KMS-11 (cell line): Measurements from ENCODE around the gene MLN.

ENCODE experiments used
- H2AFZ ChIP-seq: fragments of 200-600 bp; sonication (generic); 2 replicates; pipeline ENCODE4 v1.6.1; 2016; ENCODE audit warnings: antibody characterized with exemption, mixed run types, low read depth
- H3K27ac ChIP-seq: fragments of 200-600 bp; sonication (generic); 2 replicates; pipeline ENCODE4 v1.6.1; 2016; ENCODE audit warnings: mild to moderate bottlenecking, mixed run types
- H3K27me3 ChIP-seq: fragments of 200-600 bp; sonication (generic); 2 replicates; pipeline ENCODE4 v1.6.1; 2017; ENCODE audit warnings: mild to moderate bottlenecking, low read depth, mixed run types, moderate library complexity; ENCODE audit not compliant: insufficient read depth
- H3K36me3 ChIP-seq: fragments of 200-600 bp; sonication (generic); 2 replicates; pipeline ENCODE4 v1.6.1; 2017; ENCODE audit warnings: mild to moderate bottlenecking, mixed run types; ENCODE audit not compliant: insufficient read depth
- H3K4me1 ChIP-seq: fragments of 200-600 bp; sonication (generic); 2 replicates; pipeline ENCODE4 v1.6.1; 2016; ENCODE audit warnings: mild to moderate bottlenecking, low read depth, mixed run types; ENCODE audit not compliant: poor library complexity, severe bottlenecking
- H3K4me2 ChIP-seq: fragments of 200-600 bp; sonication (generic); 2 replicates; pipeline ENCODE4 v1.7.0; 2016; ENCODE audit warnings: mild to moderate bottlenecking, mixed run types
- H3K4me3 ChIP-seq: fragments of 200-600 bp; sonication (generic); IDR thresholded peaks from 2 replicates; pipeline ENCODE4 v1.6.1; 2017; ENCODE audit warnings: low read depth, low read length, mixed read lengths; ENCODE audit not compliant: insufficient read depth
- H3K79me2 ChIP-seq: fragments of 200-600 bp; sonication (generic); 2 replicates; pipeline ENCODE4 v1.6.1; 2016; ENCODE audit warnings: low read depth, mixed run types; ENCODE audit not compliant: insufficient read depth
- H3K9ac ChIP-seq: fragments of 200-600 bp; sonication (generic); 2 replicates; pipeline ENCODE4 v1.6.1; 2016; ENCODE audit warnings: mild to moderate bottlenecking, mixed run types
- H4K20me1 ChIP-seq: fragments of 200-600 bp; sonication (generic); 2 replicates; pipeline ENCODE4 v1.6.1; 2016; ENCODE audit warnings: mild to moderate bottlenecking, mixed run types; ENCODE audit not compliant: insufficient read depth
- CTCF ChIP-seq: fragments of 200-600 bp; sonication (generic); conservative IDR thresholded peaks from 2 replicates; pipeline ENCODE4 v1.6.1; 2017; ENCODE audit warnings: low read depth, mild to moderate bottlenecking, antibody characterized with exemption, low read length, moderate library complexity, mixed read lengths

Gene MLN

DNA sequence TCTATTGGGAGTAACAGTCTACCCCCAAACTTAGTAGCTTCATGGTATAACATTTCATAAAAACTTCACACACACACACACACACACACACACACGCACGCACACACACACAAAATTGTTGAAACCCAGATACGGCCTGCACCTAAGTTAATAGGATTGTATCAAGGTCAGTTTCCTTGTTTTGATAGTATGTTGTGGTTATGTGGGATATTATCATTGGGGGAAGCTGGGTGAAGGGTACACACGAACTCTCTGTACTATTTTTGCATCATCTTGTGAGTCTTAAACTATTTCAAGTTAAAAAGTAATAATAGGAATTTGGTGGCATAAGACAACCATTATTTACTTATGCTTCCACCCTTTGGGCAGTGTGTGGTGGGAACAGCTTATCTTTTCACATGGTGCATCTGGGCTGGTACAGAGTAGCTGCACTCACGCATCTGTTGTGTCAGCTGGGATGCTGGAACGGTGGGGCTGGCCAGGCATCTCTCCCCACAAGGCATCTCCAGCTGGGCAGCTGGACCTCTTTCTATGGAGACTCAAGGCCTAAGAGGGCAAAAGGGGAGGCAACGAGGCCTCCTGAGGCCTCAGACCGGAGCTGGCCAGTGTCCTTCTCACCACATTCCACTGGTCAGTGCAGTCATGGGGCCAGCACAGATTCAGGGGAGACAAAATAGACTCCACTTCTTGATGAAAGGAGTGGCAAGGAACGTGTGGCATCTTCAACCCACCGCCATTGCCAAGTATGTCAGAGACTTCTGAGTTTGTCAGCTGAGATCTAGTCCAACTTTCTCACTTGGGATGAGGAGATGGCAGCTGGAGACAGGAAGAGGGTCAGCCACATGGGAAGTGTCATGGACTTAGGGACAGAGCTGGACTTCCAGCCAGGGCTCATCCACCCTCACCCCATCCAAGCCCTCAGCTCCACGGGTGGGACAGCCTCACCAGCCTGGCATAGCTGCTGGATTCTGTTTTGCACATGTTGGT lies 36.6 kb downstream of the MLN start:
- H3K27me3 ChIP-seq = peaks cover 28% of the 10 kb centered on the region; the same call in 1 of the 2 replicates
- H3K4me2 ChIP-seq = no peak overlapping the region
- no peak for TF ChIP-seq CTCF
- H3K36me3 ChIP-seq = no peaks in the 10 kb centered on the region
- H3K9ac ChIP-seq = no peak overlapping the region
- peaks cover 4% of the 10 kb centered on the region for H3K4me1 ChIP-seq
- no peaks in the 10 kb centered on the region for H4K20me1 ChIP-seq
- no peak overlapping the region for H3K27ac ChIP-seq
- no peak overlapping the region for H2AFZ ChIP-seq
- H3K79me2 ChIP-seq = no peaks in the 10 kb centered on the region
- no peak overlapping the region for H3K4me3 ChIP-seq

DNA sequence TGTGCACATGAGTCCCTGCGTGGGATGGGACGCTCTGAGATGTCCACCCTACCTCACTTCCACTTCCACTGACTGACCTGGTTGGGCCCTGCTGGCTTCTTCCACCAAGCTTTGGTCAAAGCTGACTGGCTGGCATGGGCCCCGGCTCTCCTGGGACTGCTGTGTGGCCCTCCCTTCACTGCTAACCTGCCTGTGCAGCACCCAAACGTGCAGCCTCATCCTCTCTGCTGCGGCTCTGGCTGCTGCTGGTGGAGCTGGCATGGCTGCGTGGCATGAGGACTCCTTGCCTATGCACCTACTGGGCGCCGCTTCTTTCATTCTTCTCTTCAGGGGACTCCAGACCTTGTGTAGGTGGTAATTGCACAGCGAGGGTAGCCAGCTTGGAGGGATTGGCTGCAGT lies 38.4 kb downstream of the MLN start:
- H3K4me3 ChIP-seq = no peak overlapping the region
- no peaks in the 10 kb centered on the region for H3K79me2 ChIP-seq
- no peak overlapping the region for H3K27ac ChIP-seq
- no peak overlapping the region for H3K9ac ChIP-seq
- H3K4me1 ChIP-seq = peaks cover 4% of the 10 kb centered on the region
- H2AFZ ChIP-seq = no peak overlapping the region
- H3K36me3 ChIP-seq = no peaks in the 10 kb centered on the region
- no peak overlapping the region for H3K4me2 ChIP-seq
- peaks cover 30% of the 10 kb centered on the region; the same call in 1 of the 2 replicates for H3K27me3 ChIP-seq
- no peaks in the 10 kb centered on the region for H4K20me1 ChIP-seq
- TF ChIP-seq CTCF = no peak

- peaks cover 4% of the 10 kb centered on the region for H3K4me1 ChIP-seq
- H3K27me3 ChIP-seq = peaks cover 35% of the 10 kb centered on the region; the same call in 1 of the 2 replicates
- no peaks in the 10 kb centered on the region for H3K79me2 ChIP-seq
- no peaks in the 10 kb centered on the region for H3K36me3 ChIP-seq
- TF ChIP-seq CTCF = no peak
- no peaks in the 10 kb centered on the region for H4K20me1 ChIP-seq
- no peak overlapping the region for H3K27ac ChIP-seq
- no peak overlapping the region for H3K4me2 ChIP-seq
- H3K4me3 ChIP-seq = no peak overlapping the region
- no peak overlapping the region for H2AFZ ChIP-seq
- H3K9ac ChIP-seq = no peak overlapping the region
Observed at GRCh38 chr6:33764036-33764435, 39.8 kb downstream of the MLN start.

DNA sequence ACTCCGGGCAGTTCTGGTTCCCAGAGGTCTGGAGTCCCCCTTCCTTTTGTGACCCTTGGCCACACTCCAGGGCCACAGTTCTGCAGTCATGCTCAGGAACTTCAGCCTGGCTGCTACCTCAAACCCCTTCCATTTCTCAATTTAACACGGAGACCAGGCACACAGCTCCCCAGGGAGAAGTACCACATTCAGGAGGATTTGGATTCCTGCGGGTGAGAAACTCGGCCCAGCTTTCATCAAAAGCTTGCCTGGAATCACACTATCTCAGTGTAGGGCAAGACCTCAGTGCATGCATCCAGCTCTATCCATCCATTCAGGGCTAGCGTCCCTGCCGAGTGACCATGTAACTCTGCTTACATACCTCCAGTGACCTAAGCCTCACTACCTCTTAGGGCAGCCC lies 40.3 kb downstream of the MLN start:
- H3K27ac ChIP-seq = no peak overlapping the region
- no peak overlapping the region for H3K4me3 ChIP-seq
- no peak overlapping the region for H3K9ac ChIP-seq
- H2AFZ ChIP-seq = no peak overlapping the region
- no peaks in the 10 kb centered on the region for H4K20me1 ChIP-seq
- H3K27me3 ChIP-seq = peaks cover 38% of the 10 kb centered on the region; the same call in 1 of the 2 replicates
- no peak for TF ChIP-seq CTCF
- no peaks in the 10 kb centered on the region for H3K79me2 ChIP-seq
- H3K4me1 ChIP-seq = no peaks in the 10 kb centered on the region
- H3K36me3 ChIP-seq = no peaks in the 10 kb centered on the region
- H3K4me2 ChIP-seq = no peak overlapping the region
